GM18870 (cell line): ENCODE results near the gene KLHL17.
"Not testable (repeated sequence)": the region's sequence is repeated elsewhere in the genome, so short reads cannot be mapped to it uniquely, and the experiment has no call there.

Experiments used
- ATAC-seq: cut with Tn5 transposase; IDR thresholded peaks from one replicate; pipeline ENCODE4 v1.9.1; 2021; ENCODE audit warnings: moderate library complexity; ENCODE audit not compliant: unreplicated experiment

Gene KLHL17

DNA sequence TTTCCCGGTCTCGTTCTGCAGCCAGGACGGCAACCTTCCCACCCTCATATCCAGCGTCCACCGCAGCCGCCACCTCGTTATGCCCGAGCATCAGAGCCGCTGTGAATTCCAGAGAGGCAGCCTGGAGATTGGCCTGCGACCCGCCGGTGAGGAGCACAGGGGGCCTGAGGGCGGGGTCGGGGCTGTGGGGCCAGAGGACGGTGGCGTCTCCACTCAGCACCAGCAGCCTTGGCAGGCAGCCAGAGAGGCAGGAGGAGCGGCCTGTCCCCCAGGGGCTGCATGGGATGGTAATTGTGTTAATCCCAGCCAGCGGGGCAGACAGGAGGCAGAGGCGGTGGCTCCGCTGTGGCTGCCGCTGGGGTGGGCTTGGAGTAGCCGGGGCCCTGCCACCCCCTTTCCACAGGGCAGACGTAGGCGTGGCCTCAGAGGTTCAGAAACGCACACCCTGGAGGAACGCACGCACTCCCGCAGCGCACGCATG lies 24.6 kb upstream of the KLHL17 start:
- no peak for ATAC-seq

DNA sequence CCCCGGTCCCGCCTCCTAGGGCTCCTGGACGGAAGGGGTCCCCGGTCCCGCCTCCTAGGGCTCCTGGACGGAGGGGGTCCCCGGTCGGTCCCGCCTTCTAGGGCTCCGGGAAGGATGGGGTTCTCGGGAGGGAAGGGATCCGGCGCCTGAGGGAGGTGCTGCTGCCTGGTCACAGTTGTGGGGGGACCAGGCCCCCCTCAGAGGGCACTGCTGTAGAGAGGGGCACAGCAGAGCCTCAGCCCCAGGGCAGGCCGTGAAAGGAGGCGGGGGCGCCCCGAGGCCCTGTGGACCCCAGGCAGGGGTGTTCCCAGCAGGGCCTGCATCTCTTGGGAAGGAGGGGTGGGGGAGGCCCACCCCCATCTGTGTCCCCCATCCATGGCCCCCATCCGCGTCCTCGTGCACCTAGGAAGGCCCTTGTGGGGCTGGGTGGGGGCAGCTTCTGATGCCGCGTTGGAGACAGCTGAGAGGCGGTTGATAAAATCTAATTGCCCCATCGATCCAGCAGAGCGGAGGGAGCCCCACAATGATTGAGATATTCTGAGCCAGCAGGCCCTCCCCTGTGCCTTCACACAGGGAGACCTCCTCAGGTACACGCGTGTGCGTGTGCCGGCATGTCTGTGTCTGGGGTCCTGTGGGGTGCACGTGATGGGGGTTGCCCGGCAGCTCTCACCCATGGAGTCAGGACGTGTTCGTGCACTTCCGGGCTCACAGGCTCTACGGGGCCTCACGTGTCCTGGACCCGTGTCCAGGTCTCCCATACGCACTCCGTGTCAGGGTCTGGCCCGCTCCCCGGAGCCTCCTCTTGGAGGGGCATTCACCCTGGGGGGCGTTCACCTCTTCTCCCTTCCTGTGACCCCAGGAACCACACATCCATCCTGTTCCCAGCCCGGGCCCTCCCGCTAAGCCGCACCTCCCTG lies 23.8 kb upstream of the KLHL17 start:
- ATAC-seq, result no peak

DNA sequence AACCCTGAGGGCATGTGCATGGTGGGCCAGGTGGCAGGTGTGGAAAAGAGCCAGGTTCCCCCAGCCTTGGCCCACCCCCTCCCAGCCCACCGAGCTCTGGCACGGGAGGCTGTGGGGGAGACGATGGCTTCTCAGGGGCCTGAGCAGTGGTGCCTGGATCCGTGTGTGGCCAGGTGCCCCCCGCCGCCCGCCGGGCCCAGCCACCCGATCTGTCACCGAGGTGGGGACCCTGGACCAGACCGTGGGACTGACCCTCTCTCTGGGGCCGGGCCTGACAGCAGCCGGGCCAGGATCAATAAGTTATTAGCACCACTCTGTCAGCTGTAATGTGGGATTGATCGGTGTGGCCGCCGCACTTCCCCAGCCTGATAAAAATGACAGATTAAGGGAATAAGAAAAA lies 22.9 kb upstream of the KLHL17 start:
- no peak for ATAC-seq

DNA sequence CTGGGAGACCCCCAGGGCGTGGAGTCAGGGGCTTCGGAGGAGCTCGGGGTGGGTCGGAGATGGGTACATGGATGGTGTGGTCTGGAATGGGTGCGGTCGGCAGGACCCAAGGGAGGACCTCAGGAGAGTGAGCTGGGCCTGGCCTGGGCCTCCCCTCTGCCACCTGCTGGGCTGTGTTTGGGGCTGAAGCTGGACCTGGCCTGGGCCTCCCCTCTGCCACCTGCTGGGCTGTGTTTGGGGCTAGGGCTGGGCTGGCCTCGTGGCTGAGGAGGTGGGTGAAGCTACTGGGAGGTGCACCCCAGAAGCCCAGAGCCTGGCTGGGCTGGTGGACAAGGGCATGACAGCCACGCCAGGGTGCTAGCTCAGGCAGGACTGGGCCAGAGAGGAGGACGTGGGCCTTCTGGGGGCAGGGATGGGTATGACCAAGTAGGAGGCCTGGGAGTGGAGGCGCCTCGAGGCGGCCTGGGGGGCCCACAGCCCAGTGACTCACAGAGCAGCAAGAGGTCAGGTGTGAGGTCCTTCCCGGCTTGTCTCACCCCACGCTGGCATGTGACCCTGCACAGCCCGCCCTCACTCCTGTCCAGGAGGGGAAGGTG lies 22.2 kb upstream of the KLHL17 start:
- no peak for ATAC-seq

DNA sequence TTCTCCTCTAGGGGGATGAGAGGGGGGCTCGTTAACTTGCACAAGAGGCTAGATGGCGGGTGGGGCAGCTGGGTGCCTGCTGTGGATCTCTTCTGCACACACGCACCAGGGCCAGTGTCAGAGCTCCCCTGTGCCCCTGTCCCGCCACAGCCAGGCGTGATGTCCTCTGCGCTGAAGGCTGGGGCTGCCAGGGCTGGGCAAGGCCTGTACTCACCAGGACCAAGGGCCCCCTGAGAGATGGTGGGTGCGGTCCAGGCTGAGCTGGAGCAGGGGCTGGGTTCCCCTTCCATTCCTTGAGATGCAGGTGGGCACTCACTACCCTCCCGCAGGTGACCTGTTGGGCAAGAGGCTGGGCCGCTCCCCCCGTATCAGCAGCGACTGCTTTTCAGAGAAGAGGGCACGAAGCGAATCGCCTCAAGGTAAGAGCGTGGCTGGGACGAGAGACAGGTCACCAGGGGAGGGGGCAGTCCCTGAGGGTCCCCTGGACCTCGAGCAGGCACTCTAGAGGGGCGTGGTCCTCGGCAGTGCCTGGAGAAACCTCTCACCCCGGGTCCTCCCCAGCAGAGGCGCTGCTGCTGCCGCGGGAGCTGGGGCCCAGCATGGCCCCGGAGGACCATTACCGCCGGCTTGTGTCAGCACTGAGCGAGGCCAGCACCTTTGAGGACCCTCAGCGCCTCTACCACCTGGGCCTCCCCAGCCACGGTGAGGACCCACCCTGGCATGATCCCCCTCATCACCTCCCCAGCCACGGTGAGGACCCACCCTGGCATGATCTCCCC lies 21.5 kb upstream of the KLHL17 start:
- ATAC-seq, result no peak

DNA sequence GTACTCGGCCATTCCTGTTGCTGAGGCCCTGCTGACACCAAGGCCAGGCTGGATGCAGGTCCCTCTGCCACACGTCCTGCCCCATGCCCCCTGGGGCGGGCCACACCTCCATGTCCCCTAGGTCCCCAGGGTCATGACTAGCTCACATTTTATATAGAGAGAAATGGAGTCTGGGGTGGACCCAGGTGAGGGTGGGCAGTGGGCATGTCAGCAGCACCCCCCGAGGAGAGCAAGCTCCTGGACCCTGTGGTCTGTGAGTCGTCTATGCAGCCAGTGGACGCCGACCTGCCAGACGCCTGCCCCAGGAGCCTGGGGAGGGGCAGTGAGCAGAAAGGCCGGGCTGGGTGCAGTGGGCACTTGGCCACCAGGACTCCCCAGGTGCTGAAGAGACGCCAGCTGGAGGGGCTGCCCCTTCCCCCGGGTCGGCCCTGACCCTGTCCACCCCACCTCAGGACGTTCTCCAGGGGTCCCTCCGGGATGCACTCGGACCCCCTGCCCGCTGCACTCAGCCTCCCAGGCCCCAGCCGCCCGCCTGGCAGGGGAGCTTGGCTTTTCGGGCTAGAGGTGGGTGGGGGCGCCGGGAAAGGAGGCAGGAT lies 20.8 kb upstream of the KLHL17 start:
- ATAC-seq, result no peak

DNA sequence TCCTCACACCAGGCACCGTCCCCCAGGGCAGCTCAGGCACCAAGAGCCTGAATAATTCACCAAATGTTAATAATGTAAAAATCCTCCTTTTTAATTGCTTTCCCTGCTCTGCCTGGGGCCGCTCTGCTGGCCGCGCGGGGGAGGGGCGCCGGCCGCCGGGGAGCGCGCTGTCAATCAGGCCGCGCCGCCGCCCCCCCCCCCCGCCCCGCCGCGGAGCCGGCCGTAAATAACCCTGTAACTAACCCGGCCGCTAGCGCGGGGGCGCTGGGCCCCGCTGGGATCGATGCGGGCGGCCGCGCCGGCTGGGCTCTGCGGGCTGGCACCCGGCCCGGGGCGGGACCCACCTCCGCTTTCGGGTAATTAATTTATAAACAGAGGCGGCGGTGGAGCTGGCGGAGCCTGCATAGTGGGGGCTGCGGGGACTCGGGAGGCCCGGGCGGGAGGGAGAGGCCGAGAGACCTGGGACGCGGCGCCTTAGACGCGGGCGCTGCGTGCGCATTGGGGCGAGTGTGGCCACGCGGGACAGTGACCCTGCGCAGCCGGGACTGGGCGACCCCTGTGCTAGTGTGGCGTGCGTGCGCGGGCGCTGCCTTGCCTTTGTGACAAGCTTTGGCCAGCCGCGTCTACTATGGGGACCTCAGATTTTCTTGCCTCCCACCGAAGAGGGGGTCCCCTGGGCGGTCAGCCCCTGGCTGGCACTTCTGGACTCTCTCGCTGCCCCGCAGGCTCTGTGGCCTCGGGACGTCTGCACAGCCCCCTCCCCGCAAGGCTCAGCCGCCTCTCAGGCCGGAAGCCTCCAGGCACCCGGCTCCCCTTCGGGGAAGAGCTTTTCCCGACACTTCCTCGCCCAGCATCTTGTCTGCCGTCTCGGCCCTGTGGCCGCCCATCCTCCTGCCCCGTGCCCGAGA lies 20.0 kb upstream of the KLHL17 start:
- no peak for ATAC-seq

DNA sequence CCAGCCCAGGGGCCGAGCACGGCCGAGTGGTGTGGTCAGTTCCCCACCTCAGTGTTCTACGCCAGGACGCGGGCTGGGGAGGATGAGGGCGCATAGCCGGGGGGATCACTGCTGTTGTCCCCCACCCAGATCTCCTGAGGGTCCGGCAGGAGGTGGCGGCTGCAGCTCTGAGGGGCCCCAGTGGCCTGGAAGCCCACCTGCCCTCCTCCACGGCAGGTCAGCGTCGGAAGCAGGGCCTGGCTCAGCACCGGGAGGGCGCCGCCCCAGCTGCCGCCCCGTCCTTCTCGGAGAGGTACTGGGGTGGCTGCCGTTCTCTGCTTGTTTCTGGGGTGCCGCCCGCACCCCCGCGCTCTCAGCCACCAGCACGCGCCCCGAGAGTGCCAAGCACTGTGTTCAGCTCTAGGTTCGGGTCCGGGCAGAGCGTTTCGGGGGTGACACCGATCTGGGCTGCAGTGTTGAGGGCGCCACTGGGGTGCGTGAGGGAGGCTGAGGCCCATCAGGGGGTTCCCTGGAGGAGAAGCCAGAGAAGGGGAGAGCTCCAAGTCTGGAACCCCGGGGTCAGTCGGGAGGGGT lies 19.3 kb upstream of the KLHL17 start:
- no peak for ATAC-seq

DNA sequence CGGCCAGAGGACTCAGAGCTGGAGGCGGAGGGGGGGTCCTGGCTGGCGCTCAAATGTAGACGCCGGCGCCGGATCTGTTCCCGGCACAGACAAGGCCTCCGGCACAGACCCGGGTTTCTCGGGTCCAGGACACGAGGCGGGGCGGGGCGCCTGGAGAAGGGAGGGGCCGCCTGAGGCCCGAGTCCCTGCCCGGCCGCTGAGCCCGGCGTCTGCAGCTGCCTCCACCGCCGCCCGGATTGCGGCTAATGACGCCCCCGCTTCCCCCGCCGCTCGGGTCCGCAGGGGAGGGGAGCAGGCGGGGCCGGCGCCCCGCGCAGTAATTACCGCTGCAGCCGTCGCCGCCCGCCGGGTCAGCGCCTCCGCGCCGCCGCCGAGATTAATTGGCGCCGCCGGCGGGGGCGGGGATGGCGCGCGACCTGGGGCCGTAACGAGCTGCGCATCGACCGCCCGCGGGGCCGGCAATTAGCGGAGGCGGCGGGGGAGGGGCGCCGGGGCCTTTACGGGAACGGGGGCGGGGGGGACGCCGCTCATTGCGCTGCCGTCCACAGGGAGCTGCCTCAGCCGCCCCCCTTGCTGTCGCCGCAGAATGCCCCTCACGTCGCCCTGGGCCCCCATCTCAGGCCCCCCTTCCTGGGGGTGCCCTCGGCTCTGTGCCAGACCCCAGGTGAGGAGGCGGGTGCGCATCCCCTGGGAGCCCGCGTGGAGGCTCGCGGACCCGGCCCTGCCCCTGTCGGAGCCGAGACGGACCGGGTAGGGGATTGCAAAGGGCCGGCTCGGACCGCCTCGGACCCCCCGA lies 18.6 kb upstream of the KLHL17 start:
- no peak for ATAC-seq

DNA sequence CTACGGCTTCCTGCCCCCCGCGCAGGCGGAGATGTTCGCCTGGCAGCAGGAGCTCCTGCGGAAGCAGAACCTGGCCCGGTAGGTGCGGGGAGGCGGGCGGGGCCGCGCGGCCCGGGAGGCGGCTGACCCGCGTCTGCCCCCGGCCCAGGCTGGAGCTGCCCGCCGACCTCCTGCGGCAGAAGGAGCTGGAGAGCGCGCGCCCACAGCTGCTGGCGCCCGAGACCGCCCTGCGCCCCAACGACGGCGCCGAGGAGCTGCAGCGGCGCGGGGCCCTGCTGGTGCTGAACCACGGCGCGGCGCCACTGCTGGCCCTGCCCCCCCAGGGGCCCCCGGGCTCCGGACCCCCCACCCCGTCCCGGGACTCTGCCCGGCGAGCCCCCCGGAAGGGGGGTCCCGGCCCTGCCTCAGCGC lies 18.0 kb upstream of the KLHL17 start:
- no peak for ATAC-seq

DNA sequence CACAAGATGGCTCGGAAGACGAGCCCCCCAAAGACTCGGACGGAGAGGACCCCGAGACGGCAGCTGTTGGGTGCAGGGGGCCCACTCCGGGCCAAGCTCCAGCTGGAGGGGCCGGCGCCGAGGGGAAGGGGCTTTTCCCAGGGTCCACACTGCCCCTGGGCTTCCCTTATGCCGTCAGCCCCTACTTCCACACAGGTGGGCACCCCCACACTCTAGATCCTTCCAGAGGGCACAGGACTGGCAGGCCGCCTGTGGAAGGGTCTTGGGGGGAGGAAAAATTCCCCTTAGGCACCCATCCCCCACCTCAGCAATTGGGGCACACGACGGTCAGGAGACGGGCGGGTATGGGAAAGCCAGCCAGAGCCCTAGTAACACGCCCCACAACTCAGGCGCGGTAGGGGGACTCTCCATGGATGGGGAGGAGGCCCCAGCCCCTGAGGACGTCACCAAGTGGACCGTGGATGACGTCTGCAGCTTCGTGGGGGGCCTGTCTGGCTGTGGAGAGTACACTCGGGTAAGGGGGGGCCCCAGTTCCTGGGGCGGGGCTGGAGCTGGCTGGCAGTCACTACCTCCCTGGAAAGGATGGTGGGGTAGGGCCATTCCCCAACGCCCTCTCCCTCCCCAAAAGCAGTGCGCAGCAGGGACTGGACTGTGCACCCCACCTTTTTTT lies 17.4 kb upstream of the KLHL17 start:
- no peak for ATAC-seq

DNA sequence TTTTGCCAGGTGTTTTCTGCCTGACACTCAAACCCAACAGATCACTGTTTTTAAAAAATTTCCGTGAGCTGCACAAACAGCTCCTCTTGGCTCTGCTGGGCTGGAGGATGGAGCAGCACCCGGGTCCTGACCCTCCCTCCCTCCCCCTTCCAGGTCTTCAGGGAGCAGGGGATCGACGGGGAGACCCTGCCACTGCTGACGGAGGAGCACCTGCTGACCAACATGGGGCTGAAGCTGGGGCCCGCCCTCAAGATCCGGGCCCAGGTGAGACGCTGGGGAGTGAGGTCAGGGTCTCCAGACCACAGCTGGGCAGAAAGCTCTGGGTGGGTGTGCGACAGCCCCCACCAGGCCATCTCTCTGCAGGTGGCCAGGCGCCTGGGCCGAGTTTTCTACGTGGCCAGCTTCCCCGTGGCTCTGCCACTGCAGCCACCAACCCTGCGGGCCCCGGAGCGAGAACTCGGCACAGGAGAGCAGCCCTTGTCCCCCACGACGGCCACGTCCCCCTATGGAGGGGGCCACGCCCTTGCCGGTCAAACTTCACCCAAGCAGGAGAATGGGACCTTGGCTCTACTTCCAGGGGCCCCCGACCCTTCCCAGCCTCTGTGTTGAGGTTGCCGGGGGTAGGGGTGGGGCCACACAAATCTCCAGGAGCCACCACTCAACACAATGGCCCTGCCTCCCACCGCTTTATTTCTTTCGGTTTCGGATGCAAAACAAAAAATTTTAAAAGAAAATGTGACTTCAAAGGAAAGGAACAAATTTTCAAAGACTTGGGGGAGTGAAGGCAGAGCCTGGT lies 16.6 kb upstream of the KLHL17 start:
- ATAC-seq, result no peak

DNA sequence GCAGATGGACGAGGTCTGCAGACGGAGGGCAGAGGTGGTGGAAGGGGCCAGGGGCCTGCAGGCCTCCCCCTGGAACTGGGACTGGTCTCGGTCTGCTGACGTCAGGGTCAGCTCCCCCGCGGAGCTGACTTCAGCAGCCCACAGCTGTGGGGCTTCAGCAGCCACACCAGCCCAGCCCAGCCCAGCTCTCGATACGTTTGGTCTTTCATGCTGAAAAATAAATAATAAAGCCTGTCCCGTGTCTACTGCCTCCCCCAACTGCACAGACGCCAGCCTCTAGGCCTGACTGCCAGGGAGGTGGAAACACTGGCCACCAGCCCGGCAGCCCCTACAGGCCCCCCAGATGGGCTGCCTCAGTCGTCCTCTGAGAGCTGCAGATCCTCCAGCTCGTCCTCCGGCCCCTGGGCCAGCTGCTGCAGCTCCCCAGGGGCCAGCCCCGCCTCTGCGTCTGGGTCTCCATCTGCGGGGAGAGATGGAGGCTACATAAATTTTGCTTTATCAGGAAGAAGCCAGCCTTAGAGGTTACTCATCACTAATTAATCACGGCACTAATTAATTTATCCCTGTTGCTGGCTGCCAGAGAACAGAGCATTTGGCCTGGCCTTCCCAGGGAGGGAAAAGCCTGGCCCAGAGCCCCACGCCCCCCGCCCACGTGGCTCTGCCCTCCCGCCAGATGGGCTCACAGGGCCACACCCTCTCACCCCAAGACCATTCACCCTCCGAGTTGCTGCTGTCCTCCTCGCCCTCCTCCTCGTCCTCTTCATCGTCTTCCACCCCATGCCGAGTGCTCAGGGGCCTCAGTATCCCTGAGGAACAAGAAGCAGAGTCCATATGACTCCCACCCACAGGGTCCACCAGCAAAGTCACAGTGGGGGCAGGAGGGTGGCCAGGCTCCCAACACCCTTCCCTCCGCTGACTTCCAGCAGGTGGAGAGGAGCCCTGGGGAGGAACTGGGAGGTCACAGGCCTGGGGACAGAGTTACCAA lies 15.8 kb upstream of the KLHL17 start:
- no peak for ATAC-seq

DNA sequence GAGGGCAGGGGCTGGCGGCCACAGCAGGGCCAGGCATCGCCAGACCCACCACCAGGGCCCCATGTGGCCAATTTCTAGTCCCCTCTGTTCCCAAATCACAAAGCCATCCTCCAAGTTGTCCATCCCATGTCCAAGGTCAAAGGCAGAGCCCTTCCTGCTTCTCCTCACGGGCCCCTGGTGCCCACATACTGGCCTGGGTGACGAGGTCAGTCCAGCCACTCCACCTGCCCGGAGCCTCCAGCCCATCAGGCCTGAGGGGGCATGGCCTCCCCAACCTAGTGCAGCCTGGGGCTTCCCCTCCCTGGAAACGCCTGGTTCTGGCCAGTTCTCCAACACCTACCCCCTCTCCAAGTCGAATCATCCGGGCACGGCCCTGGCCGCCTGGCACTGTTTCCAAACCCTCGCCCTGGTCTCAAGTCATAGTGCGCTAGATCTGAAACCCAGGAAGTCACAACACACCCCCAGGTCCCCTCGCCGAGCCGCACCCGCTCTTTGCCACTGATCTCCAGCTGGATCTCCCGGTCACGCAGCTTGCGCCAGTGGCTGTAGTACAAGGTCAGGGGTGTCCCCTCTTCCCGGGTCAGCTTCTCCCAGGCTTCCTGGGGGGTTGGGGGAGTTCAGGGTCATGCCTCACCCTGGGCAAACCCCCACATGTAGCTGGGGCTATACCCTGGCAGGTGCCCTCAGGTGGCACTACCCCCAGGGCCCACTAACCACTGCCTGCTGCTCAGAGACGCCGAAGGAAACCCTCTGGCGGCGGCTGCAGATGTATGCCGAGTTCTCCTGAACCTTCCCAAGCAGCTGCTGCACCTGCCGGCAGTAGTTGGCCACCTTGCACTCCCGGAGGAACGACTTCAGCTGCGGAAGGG lies 14.5 kb upstream of the KLHL17 start:
- ATAC-seq, result no peak

DNA sequence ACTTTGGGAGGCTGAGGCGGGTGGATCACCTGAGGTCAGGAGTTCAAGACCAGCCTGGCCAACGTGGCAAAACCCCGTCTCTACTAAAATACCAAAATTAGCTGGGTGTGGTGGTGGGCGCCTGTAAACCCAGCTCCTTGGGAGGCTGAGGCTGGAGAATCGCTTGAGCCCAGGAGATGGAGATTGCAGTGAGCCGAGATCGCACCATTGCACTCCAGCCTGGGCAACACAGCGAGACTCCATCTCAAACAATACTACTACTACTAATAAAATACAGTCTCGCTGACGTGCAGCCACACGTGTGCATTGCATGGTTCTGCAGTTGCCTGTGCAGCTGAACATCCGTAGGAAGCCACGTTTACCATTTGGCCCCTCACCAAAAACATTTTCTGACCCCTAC lies 13.6 kb upstream of the KLHL17 start:
- not testable (repeated sequence) for ATAC-seq

DNA sequence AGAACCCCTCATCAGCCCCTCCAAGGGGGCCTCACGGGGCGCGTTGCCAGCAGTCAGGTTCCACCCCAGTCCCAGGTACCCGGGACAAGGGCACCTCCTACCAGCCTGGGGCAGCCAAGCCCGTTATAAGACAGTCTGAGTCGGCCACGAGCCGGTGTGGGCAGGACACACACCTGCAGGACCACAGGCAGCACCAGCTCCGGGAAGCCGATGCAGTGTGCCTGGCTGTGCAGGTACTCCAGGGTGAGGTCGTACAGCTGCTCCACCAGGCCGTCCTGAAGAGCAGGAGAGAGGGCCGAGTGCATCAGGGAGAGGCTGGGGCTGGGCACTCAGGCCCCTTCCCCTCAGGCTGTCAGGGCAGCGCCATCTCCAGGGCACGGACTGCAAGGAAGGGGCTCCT lies 12.4 kb upstream of the KLHL17 start:
- no peak for ATAC-seq
